ENCODE data around the gene MVK. TPM values are rescaled to one million over a fixed set of nuclear protein-coding genes. Genes with fewer than 3 reads are reported as not detected.

The MVK gene
- total and polyA plus RNA-seq, 2 experiments from 2014 or later: 16.7 to 40.1 TPM

GRCh38 chr12:109550281-109550680, 23.3 kb upstream of the MVK start:
- H3K4me3 Mint-ChIP-seq: no peak overlapping the region
- DNase-seq (ENCODE audit: low spot score) (no peak), ATAC-seq (no peak)
- H4K20me1 ChIP-seq (replicated peaks; ENCODE audit: insufficient read depth): no peaks in the 10 kb centered on the region
- no peaks in the 10 kb centered on the region for H3K27me3 ChIP-seq (ENCODE audit: insufficient read depth)
- no peak for TF ChIP-seq POLR2AphosphoS5 (IDR thresholded peaks at IDR 0.05; ENCODE audit: low read depth)
- no peak for TF ChIP-seq ZNF331 (CRISPR knock-in tag; IDR thresholded peaks at IDR 0.05; ENCODE audit: low read depth)
- TF ChIP-seq ZNF114 (CRISPR knock-in tag; IDR thresholded peaks at IDR 0.05): no peak
- TF ChIP-seq EZH2phosphoT487 (IDR thresholded peaks at IDR 0.05; ENCODE audit: unreplicated experiment): no peak
- TF ChIP-seq REST (IDR thresholded peaks at IDR 0.05; ENCODE audit: unreplicated experiment): no peak
- TF ChIP-seq NANOG (IDR thresholded peaks at IDR 0.05; ENCODE audit: borderline replicate concordance): no peak
- no peak overlapping the region for H3K27ac ChIP-seq (ENCODE audit: low read depth)
- H3K9me2 ChIP-seq (ENCODE audit: insufficient read depth): no peaks in the 10 kb centered on the region
- peaks cover 7% of the 10 kb centered on the region for H3K27me3 Mint-ChIP-seq (ENCODE audit: insufficient read depth, low read depth, poor library complexity)
- H2AFZ ChIP-seq: no peak overlapping the region
- no peaks in the 10 kb centered on the region for H3K79me2 ChIP-seq (replicated peaks; ENCODE audit: insufficient read depth)
- no peaks in the 10 kb centered on the region; the same call in 2 of the 3 replicates for H3K4me1 Mint-ChIP-seq
- no peak overlapping the region for H3K27ac Mint-ChIP-seq
- H3F3A ChIP-seq (replicated peaks; ENCODE audit: low read depth): no peaks in the 10 kb centered on the region
- no peaks in the 10 kb centered on the region for H3K36me3 ChIP-seq (ENCODE audit: insufficient read depth)
- H3K4me3 ChIP-seq: no peak overlapping the region
- no peaks in the 10 kb centered on the region for H3K4me1 ChIP-seq (ENCODE audit: insufficient read depth)
- H3K4me2 ChIP-seq: no peak overlapping the region
- no peaks in the 10 kb centered on the region for H3K36me3 Mint-ChIP-seq (ENCODE audit: low read depth)
- no peaks in the 10 kb centered on the region for H3K9me3 Mint-ChIP-seq

- ATAC-seq: no peak
- no peaks in the 10 kb centered on the region for H3K9me2 ChIP-seq (ENCODE audit: insufficient read depth)
- Mint-ChIP-seq H3K4me3 (no peak overlapping the region), H3K27me3 (ENCODE audit: insufficient read depth, low read depth, poor library complexity) (peaks cover 7% of the 10 kb centered on the region), H3K36me3 (ENCODE audit: low read depth) (no peaks in the 10 kb centered on the region; the same call in 2 of the 3 replicates), H3K27ac (no peak overlapping the region), H3K4me1 (peaks cover 3% of the 10 kb centered on the region; the same call in 2 of the 3 replicates), H3K9me3 (no peaks in the 10 kb centered on the region)
- H2AFZ ChIP-seq: no peak overlapping the region
- DNase-seq (ENCODE audit: low spot score): no peak
- no peaks in the 10 kb centered on the region for H3K36me3 ChIP-seq (ENCODE audit: insufficient read depth)
- no peak overlapping the region for H3K27ac ChIP-seq (ENCODE audit: low read depth)
- H3K4me1 ChIP-seq (ENCODE audit: insufficient read depth): no peaks in the 10 kb centered on the region
- no peaks in the 10 kb centered on the region for H3K79me2 ChIP-seq (replicated peaks; ENCODE audit: insufficient read depth)
- no peaks in the 10 kb centered on the region for H3F3A ChIP-seq (replicated peaks; ENCODE audit: low read depth)
- H3K4me3 ChIP-seq: no peak overlapping the region
- no peaks in the 10 kb centered on the region for H4K20me1 ChIP-seq (replicated peaks; ENCODE audit: insufficient read depth)
- H3K4me2 ChIP-seq: no peak overlapping the region
- no peaks in the 10 kb centered on the region for H3K27me3 ChIP-seq (ENCODE audit: insufficient read depth)
- TF ChIP-seq REST (IDR thresholded peaks at IDR 0.05; ENCODE audit: unreplicated experiment) (no peak), JUNB (IDR thresholded peaks at IDR 0.05; ENCODE audit: unreplicated experiment) (no peak), CTCF (conservative IDR thresholded peaks at IDR 0.05; ENCODE audit: low read depth in 2 of 2) (no peak), POLR2AphosphoS5 (IDR thresholded peaks at IDR 0.05; ENCODE audit: low read depth) (no peak), NANOG (IDR thresholded peaks at IDR 0.05; ENCODE audit: borderline replicate concordance) (no peak), ZNF331 (CRISPR knock-in tag; IDR thresholded peaks at IDR 0.05; ENCODE audit: low read depth) (no peak), EZH2phosphoT487 (IDR thresholded peaks at IDR 0.05; ENCODE audit: unreplicated experiment) (no peak), ETS1 (IDR thresholded peaks at IDR 0.05) (no peak)
Measured at GRCh38 chr12:109551108-109551507, 22.5 kb upstream of the MVK start.
